Liver (tissue), 9 donors: ENCODE measurements around the gene ABCC11. TPM values are rescaled to one million over a fixed set of nuclear protein-coding genes. Genes with fewer than 3 reads are reported as not detected.
A peak's percentile ranks its signal among the peaks of the same experiment; 100 is the strongest.

ENCODE experiments used
- DNase-seq: peaks from one replicate; pipeline ENCODE4 v3.0.0-alpha.2; 2017; ENCODE audit warnings: low spot score
- H3K27ac ChIP-seq, 2 donors: one replicate each; pipeline ENCODE4 v1.7.0; 2013; ENCODE audit warnings: inconsistent platforms in 2 of 2, low read length in 2 of 2, control low read depth in 1 of 2, low read depth in 1 of 2, mild to moderate bottlenecking in 1 of 2
- H3K27me3 ChIP-seq, 4 donors: one replicate each; pipeline versions ENCODE4 v1.6.1 to v1.7.0; 2013; ENCODE audit warnings: low read length in 3 of 4, inconsistent platforms in 1 of 4, mild to moderate bottlenecking in 1 of 4, moderate library complexity in 1 of 4; ENCODE audit not compliant: control insufficient read depth in 4 of 4, insufficient read depth in 4 of 4
- H3K36me3 ChIP-seq, 4 donors: one replicate each; pipeline versions ENCODE4 v1.6.1 to v1.7.0; 2013; ENCODE audit warnings: low read length in 3 of 4, mild to moderate bottlenecking in 3 of 4, low read depth in 1 of 4, moderate library complexity in 1 of 4; ENCODE audit not compliant: control insufficient read depth in 4 of 4, insufficient read depth in 3 of 4
- H3K4me1 ChIP-seq, 4 donors: one replicate each; pipeline versions ENCODE4 v1.6.1 to v1.7.0; 2013; ENCODE audit warnings: low read length in 3 of 4, mild to moderate bottlenecking in 3 of 4, moderate library complexity in 1 of 4; ENCODE audit not compliant: control insufficient read depth in 4 of 4, insufficient read depth in 4 of 4
- H3K4me3 ChIP-seq, 3 donors: one replicate each; pipeline versions ENCODE4 v1.6.1 to v1.7.0; 2013; ENCODE audit warnings: low read length in 3 of 3, control low read depth in 1 of 3, low read depth in 1 of 3, mild to moderate bottlenecking in 1 of 3
- H3K9ac ChIP-seq, 2 donors: one replicate each; pipeline ENCODE4 v1.7.0; 2013; ENCODE audit warnings: low read length in 2 of 2, mild to moderate bottlenecking in 2 of 2, moderate library complexity in 2 of 2, control low read depth in 1 of 2, low read depth in 1 of 2
- H3K9me3 ChIP-seq, 4 donors: one replicate each; pipeline versions ENCODE4 v1.6.1 to v1.7.0; 2013; ENCODE audit warnings: low read length in 3 of 4; ENCODE audit not compliant: control insufficient read depth in 4 of 4
- ATF3 ChIP-seq: IDR thresholded peaks from 2 replicates; pipeline ENCODE4 v1.6.1; 2016; ENCODE audit warnings: antibody characterized with exemption
- CTCF ChIP-seq: fragments of 150-350 bp; IDR thresholded peaks from 2 replicates; pipeline ENCODE4 v1.5.1; 2017; ENCODE audit warnings: improper control_type of control experiment, low read depth, low read length; ENCODE audit not compliant: missing input control
- EGR1 ChIP-seq, 2 donors: IDR thresholded peaks; 2 replicates each; pipeline ENCODE4 v1.6.1; 2016 to 2018; ENCODE audit warnings: antibody characterized with exemption in 2 of 2, low read depth in 2 of 2
- FOXA1 ChIP-seq: IDR thresholded peaks from 2 replicates; pipeline ENCODE4 v1.6.1; 2016; ENCODE audit warnings: antibody characterized with exemption
- FOXA2 ChIP-seq: IDR thresholded peaks from 2 replicates; pipeline ENCODE4 v1.6.1; 2016; ENCODE audit warnings: antibody characterized with exemption
- HNF4A ChIP-seq, 2 donors: conservative IDR thresholded peaks; 2 replicates each; pipeline ENCODE4 v1.6.1; 2016; ENCODE audit warnings: antibody characterized with exemption in 2 of 2, mild to moderate bottlenecking in 2 of 2
- HNF4G ChIP-seq: IDR thresholded peaks from 2 replicates; pipeline ENCODE4 v1.6.1; 2016; ENCODE audit warnings: antibody characterized with exemption
- JUND ChIP-seq, 2 donors: IDR thresholded peaks; 2 replicates each; pipeline ENCODE4 v1.6.1; 2016; ENCODE audit warnings: antibody characterized with exemption in 2 of 2
- MAX ChIP-seq: IDR thresholded peaks from 2 replicates; pipeline ENCODE4 v1.6.1; 2016; ENCODE audit warnings: antibody characterized with exemption
- NR2F2 ChIP-seq: IDR thresholded peaks from 2 replicates; pipeline ENCODE4 v1.6.1; 2016; ENCODE audit warnings: antibody characterized with exemption
- RAD21 ChIP-seq, 2 donors: IDR thresholded peaks; 2 replicates each; pipeline ENCODE4 v1.6.1; 2016; ENCODE audit warnings: antibody characterized with exemption in 2 of 2, mild to moderate bottlenecking in 2 of 2
- REST ChIP-seq: IDR thresholded peaks from 2 replicates; pipeline ENCODE4 v1.6.1; 2016; ENCODE audit warnings: antibody characterized with exemption, mild to moderate bottlenecking
- RXRA ChIP-seq, 2 donors: IDR thresholded peaks; 2 replicates each; pipeline ENCODE4 v1.6.1; 2017 to 2018; ENCODE audit warnings: antibody characterized with exemption in 2 of 2, mild to moderate bottlenecking in 1 of 2
- SP1 ChIP-seq: IDR thresholded peaks from 2 replicates; pipeline ENCODE4 v1.6.1; 2018; ENCODE audit warnings: antibody characterized with exemption, mild to moderate bottlenecking
- TAF1 ChIP-seq: conservative IDR thresholded peaks from 2 replicates; pipeline ENCODE4 v1.6.1; 2016; ENCODE audit warnings: antibody characterized with exemption, mild to moderate bottlenecking
- YY1 ChIP-seq: IDR thresholded peaks from 2 replicates; pipeline ENCODE4 v1.6.1; 2016; ENCODE audit warnings: antibody characterized with exemption, mild to moderate bottlenecking
- ZBTB33 ChIP-seq: IDR thresholded peaks from 2 replicates; pipeline ENCODE4 v1.6.1; 2016; ENCODE audit warnings: antibody characterized with exemption
- WGBS: extraction: QIAGEN DNeasy Blood & Tissue Kit; methylation state at CpG from one replicate; pipeline ENCODE4 v1.1.7; 2013; 5-methylcytosine and 5-hydroxymethylcytosine counted together
- polyA plus RNA-seq, 2 donors: library from polyadenylated mRNA; stranded (reverse) in 1 of 2; unstranded in 1 of 2; fragments of 200-250 nt in 1 of 2; fragments of >200 nt in 1 of 2; fragmentation: Nextera tagmentation in 1 of 2; extraction: Ambion mirVana in 1 of 2; gene quantifications; one replicate each; pipeline versions ENCODE4 v1.2.1 to v1.2.3, GENCODE V29; 2013 to 2015
- total RNA-seq, 2 donors: library from RNA; depleted of rRNA; stranded (reverse); fragments of >200 nt; gene quantifications; one replicate each; pipeline ENCODE4 v1.2.3, GENCODE V29; 2014
- donor health status: healthy.
- donor health status: healthy.
- donor health status: healthy.
- donor health status: healthy.
- donor health status: healthy.

Gene ABCC11
- total and polyA plus RNA-seq, 4 donors, result 1.4 to 22.3 (median 2.7) TPM

- no peak for DNase-seq
- WGBS, result 72% methylated on average over 8 of the region's 8 CpGs
- Histone ChIP-seq H3K9ac (no peak overlapping the region), H3K36me3 (no peaks in the 10 kb centered on the region), H3K4me1 (peaks cover 17 to 50% (median 32%) of the 10 kb centered on the region in 4 donors), H3K27ac (peak overlapping the region; percentile 90 to 99), H3K27me3 (no peaks in the 10 kb centered on the region), H3K9me3 (no peaks in the 10 kb centered on the region), H3K4me3 (no peak overlapping the region)
- peak; percentile 59 for TF ChIP-seq SP1
- TF ChIP-seq CTCF, result no peak
- no peak for TF ChIP-seq HNF4G
- peak; percentile 64 for TF ChIP-seq ATF3
- peak in 1 of 2 donors; percentile 20 for TF ChIP-seq RAD21 (IDR thresholded peaks at IDR 0.05)
- no peak for TF ChIP-seq MAX
- TF ChIP-seq TAF1, result no peak
- no peak for TF ChIP-seq ZBTB33
- TF ChIP-seq HNF4A (conservative IDR thresholded peaks at IDR 0.05), result peak; percentile 63 to 79
- no peak for TF ChIP-seq EGR1 (IDR thresholded peaks at IDR 0.05; ENCODE audit: low read depth in 2 of 2)
- TF ChIP-seq RXRA (IDR thresholded peaks at IDR 0.05), result peak; percentile 95 to 98
- TF ChIP-seq JUND (IDR thresholded peaks at IDR 0.05), result peak; percentile 85 to 97
- no peak for TF ChIP-seq FOXA2
Observed at GRCh38 chr16:48206594-48207242, 40.6 kb downstream of the ABCC11 start.

- 33% methylated on average over 6 of the region's 6 CpGs for WGBS
- Histone ChIP-seq H3K27ac (peak overlapping the region; percentile 90 to 99), H3K9me3 (no peaks in the 10 kb centered on the region)
- TF ChIP-seq FOXA2 (peak; percentile 1), HNF4G (no peak), ATF3 (no peak), RXRA (IDR thresholded peaks at IDR 0.05) (peak in 1 of 2 donors; percentile 29), EGR1 (IDR thresholded peaks at IDR 0.05; ENCODE audit: low read depth in 2 of 2) (peak in 1 of 2 donors; percentile 10), SP1 (peak; percentile 83), REST (peak; percentile 43), ZBTB33 (no peak), YY1 (no peak), NR2F2 (peak; percentile 24), RAD21 (IDR thresholded peaks at IDR 0.05) (peak in 1 of 2 donors; percentile 20), CTCF (no peak), FOXA1 (no peak), MAX (peak; percentile 42), TAF1 (peak; percentile 14)
Observed at GRCh38 chr16:48204825-48205151, 42.6 kb downstream of the ABCC11 start.

More at GRCh38 chr16:48204825-48205151, 42.6 kb downstream of the ABCC11 start:
- H3K27me3 ChIP-seq, result no peaks in the 10 kb centered on the region
- peak overlapping the region; percentile 3 to 71 for H3K9ac ChIP-seq
- DNase-seq, result no peak
- peaks cover 17 to 47% (median 31%) of the 10 kb centered on the region in 4 donors for H3K4me1 ChIP-seq
- no peaks in the 10 kb centered on the region for H3K36me3 ChIP-seq
- H3K4me3 ChIP-seq, result no peak overlapping the region
